Measurements from ENCODE around the gene TNPO2. TPM values are rescaled to one million over a fixed set of nuclear protein-coding genes. Genes with fewer than 3 reads are reported as not detected.

Gene TNPO2
- total and polyA plus RNA-seq, 4 donors: 29.5 to 63.0 (median 43.1) TPM

- H3K4me1 ChIP-seq (ENCODE audit: control insufficient read depth in 5 of 5, insufficient read depth in 5 of 5, low read length in 5 of 5): peaks cover 5 to 18% (median 7%) of the 10 kb centered on the region in 5 donors
- ATAC-seq (ENCODE audit: insufficient read depth, low FRiP score): no peak
- TF ChIP-seq CTCF (IDR thresholded peaks at IDR 0.05; ENCODE audit: control extremely low read depth, extremely low read depth): no peak
Measured at GRCh38 chr19:12731337-12731736, 7.6 kb upstream of the TNPO2 start.

GRCh38 chr19:12730064-12730463 is 6.3 kb upstream of the TNPO2 start:
- TF ChIP-seq CTCF (IDR thresholded peaks at IDR 0.05; ENCODE audit: control extremely low read depth, extremely low read depth): no peak
- DNase-seq (no peak), ATAC-seq (ENCODE audit: insufficient read depth, low FRiP score) (no peak)
- Histone ChIP-seq H3K4me3 (no peak overlapping the region), H3K36me3 (ENCODE audit: control insufficient read depth in 4 of 4, insufficient read depth in 4 of 4, low read length in 4 of 4) (peaks cover 4 to 28% (median 22%) of the 10 kb centered on the region in 4 donors), H3K4me1 (ENCODE audit: control insufficient read depth in 5 of 5, insufficient read depth in 5 of 5, low read length in 5 of 5) (peaks cover 5 to 18% (median 7%) of the 10 kb centered on the region in 5 donors), H3K9me3 (ENCODE audit: control insufficient read depth in 4 of 4, insufficient read depth in 3 of 4, low read length in 3 of 4) (no peaks in the 10 kb centered on the region), H3K9ac (ENCODE audit: insufficient read depth in 1 of 2, low read length in 2 of 2) (no peak overlapping the region), H3K27ac (ENCODE audit: low read depth in 1 of 2, low read length in 1 of 2) (no peak overlapping the region), H3K27me3 (ENCODE audit: control insufficient read depth in 3 of 3, insufficient read depth in 3 of 3, low read length in 2 of 3) (no peaks in the 10 kb centered on the region)
- 62 to 73% methylated on average over 3 of the region's 3 CpGs for WGBS, 2 donors

More at GRCh38 chr19:12731337-12731736, 7.6 kb upstream of the TNPO2 start:
- no peaks in the 10 kb centered on the region for H3K9me3 ChIP-seq (ENCODE audit: control insufficient read depth in 4 of 4, insufficient read depth in 3 of 4, low read length in 3 of 4)
- no peak overlapping the region for H3K9ac ChIP-seq (ENCODE audit: insufficient read depth in 1 of 2, low read length in 2 of 2)
- peaks cover 4 to 28% (median 22%) of the 10 kb centered on the region in 4 donors for H3K36me3 ChIP-seq (ENCODE audit: control insufficient read depth in 4 of 4, insufficient read depth in 4 of 4, low read length in 4 of 4)
- H3K27me3 ChIP-seq (ENCODE audit: control insufficient read depth in 3 of 3, insufficient read depth in 3 of 3, low read length in 2 of 3): no peaks in the 10 kb centered on the region
- DNase-seq: no peak
- no peak overlapping the region for H3K4me3 ChIP-seq
- H3K27ac ChIP-seq (ENCODE audit: low read depth in 1 of 2, low read length in 1 of 2): no peak overlapping the region
- WGBS, 2 donors: 94 to 96% methylated on average over 24 of the region's 24 CpGs

GRCh38 chr19:12727745-12728433 is 4.2 kb upstream of the TNPO2 start:
- H3K36me3 ChIP-seq (ENCODE audit: control insufficient read depth in 4 of 4, insufficient read depth in 4 of 4, low read length in 4 of 4): peaks cover 4 to 28% (median 22%) of the 10 kb centered on the region in 4 donors
- H3K9ac ChIP-seq (ENCODE audit: insufficient read depth in 1 of 2, low read length in 2 of 2): no peak overlapping the region
- 97 to 98% methylated on average over 9 of the region's 9 CpGs for WGBS, 2 donors
- H3K9me3 ChIP-seq (ENCODE audit: control insufficient read depth in 4 of 4, insufficient read depth in 3 of 4, low read length in 3 of 4): no peaks in the 10 kb centered on the region
- H3K4me1 ChIP-seq (ENCODE audit: control insufficient read depth in 5 of 5, insufficient read depth in 5 of 5, low read length in 5 of 5): peaks cover 1 to 23% (median 9%) of the 10 kb centered on the region in 5 donors
- H3K27ac ChIP-seq (ENCODE audit: low read depth in 1 of 2, low read length in 1 of 2): no peak overlapping the region
- no peak for TF ChIP-seq CTCF (IDR thresholded peaks at IDR 0.05; ENCODE audit: control extremely low read depth, extremely low read depth)
- DNase-seq (no peak), ATAC-seq (ENCODE audit: insufficient read depth, low FRiP score) (no peak)
- H3K4me3 ChIP-seq: no peak overlapping the region
- no peaks in the 10 kb centered on the region for H3K27me3 ChIP-seq (ENCODE audit: control insufficient read depth in 3 of 3, insufficient read depth in 3 of 3, low read length in 2 of 3)

All from lung (tissue), 12 donors.